Measurements from ENCODE around the gene DRAP1. TPM values are rescaled to one million over a fixed set of nuclear protein-coding genes. Genes with fewer than 3 reads are reported as not detected.

The DRAP1 gene
- 347 TPM for polyA plus RNA-seq (2012; ENCODE audit: insufficient read length, low read depth)

GRCh38 chr11:65919141-65919572, at the start of gene DRAP1:
DRAP1 (plus strand) TSS chr11:65919426; CDS start chr11:65919502, 76 bp downstream.
- TF ChIP-seq SIN3A (IDR thresholded peaks at IDR 0.05; ENCODE audit: borderline replicate concordance, insufficient read depth, low read length) (peak; percentile 92; the same call in 1 of the 2 replicates), TAF1 (IDR thresholded peaks at IDR 0.05; ENCODE audit: borderline replicate concordance, insufficient read depth, low read length) (peak; percentile 80), REST (IDR thresholded peaks at IDR 0.05; ENCODE audit: insufficient read depth in 1 of 2, low read depth in 2 of 2, low read length in 2 of 2) (peak in 1 of 2 experiments; percentile 34; a peak in 1 of 4 replicates), FOXP2 (optimal IDR thresholded peaks at IDR 0.05; ENCODE audit: borderline replicate concordance, extremely low read depth, extremely low read length, insufficient read depth) (no peak), POLR2AphosphoS5 (IDR thresholded peaks at IDR 0.05; ENCODE audit: low read depth, low read length) (no peak)

GRCh38 chr11:65869643-65870306, 49.5 kb upstream of the DRAP1 start:
- TF ChIP-seq TAF1 (IDR thresholded peaks at IDR 0.05; ENCODE audit: borderline replicate concordance, insufficient read depth, low read length) = no peak
- no peak for TF ChIP-seq REST (IDR thresholded peaks at IDR 0.05; ENCODE audit: insufficient read depth in 1 of 2, low read depth in 2 of 2, low read length in 2 of 2)
- TF ChIP-seq POLR2AphosphoS5 (IDR thresholded peaks at IDR 0.05; ENCODE audit: low read depth, low read length) = no peak; the same call in 1 of the 2 replicates
- no peak for TF ChIP-seq SIN3A (IDR thresholded peaks at IDR 0.05; ENCODE audit: borderline replicate concordance, insufficient read depth, low read length)

- no peak for TF ChIP-seq TAF1 (IDR thresholded peaks at IDR 0.05; ENCODE audit: borderline replicate concordance, insufficient read depth, low read length)
- TF ChIP-seq SIN3A (IDR thresholded peaks at IDR 0.05; ENCODE audit: borderline replicate concordance, insufficient read depth, low read length) = no peak
- no peak for TF ChIP-seq POLR2AphosphoS5 (IDR thresholded peaks at IDR 0.05; ENCODE audit: low read depth, low read length)
- TF ChIP-seq FOXP2 (optimal IDR thresholded peaks at IDR 0.05; ENCODE audit: borderline replicate concordance, extremely low read depth, extremely low read length, insufficient read depth) = no peak
- TF ChIP-seq REST (IDR thresholded peaks at IDR 0.05; ENCODE audit: insufficient read depth in 1 of 2, low read depth in 2 of 2, low read length in 2 of 2) = no peak
Observed at GRCh38 chr11:65870307-65870658, 48.9 kb upstream of the DRAP1 start.

GRCh38 chr11:65870706-65871681, 48.2 kb upstream of the DRAP1 start:
- TF ChIP-seq REST (IDR thresholded peaks at IDR 0.05; ENCODE audit: insufficient read depth in 1 of 2, low read depth in 2 of 2, low read length in 2 of 2) = no peak
- TF ChIP-seq FOXP2 (optimal IDR thresholded peaks at IDR 0.05; ENCODE audit: borderline replicate concordance, extremely low read depth, extremely low read length, insufficient read depth) = no peak
- TF ChIP-seq TAF1 (IDR thresholded peaks at IDR 0.05; ENCODE audit: borderline replicate concordance, insufficient read depth, low read length) = no peak
- no peak for TF ChIP-seq POLR2AphosphoS5 (IDR thresholded peaks at IDR 0.05; ENCODE audit: low read depth, low read length)
- TF ChIP-seq SIN3A (IDR thresholded peaks at IDR 0.05; ENCODE audit: borderline replicate concordance, insufficient read depth, low read length) = no peak
